ENCODE data around the gene TPO.

The TPO gene

DNA sequence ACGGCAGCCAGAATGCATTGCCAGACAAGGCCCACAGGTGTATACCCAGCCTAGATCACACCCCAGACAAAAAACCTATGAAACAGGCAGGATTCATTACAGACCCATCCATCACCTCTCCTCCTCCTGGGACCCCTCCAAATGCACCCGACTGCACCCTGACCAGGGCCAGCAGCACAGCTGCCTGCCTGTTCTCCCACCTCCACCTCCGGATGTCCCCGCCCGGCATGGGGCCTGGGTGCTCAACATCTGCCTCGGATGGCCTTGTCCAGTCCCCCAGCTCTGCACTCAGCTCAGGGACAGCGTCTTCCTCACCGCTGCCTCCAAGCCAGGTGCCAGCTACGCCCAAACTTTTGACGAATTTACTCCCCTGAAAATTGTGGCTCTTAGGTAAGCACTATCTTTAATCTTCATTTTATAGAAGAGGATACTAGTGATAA lies 91.1 kb downstream of the TPO start:
- no peak overlapping the region for H3K27ac Mint-ChIP-seq
- no peak overlapping the region for H3K4me3 Mint-ChIP-seq
- H3K4me1 Mint-ChIP-seq, result peaks cover under 1% of the 10 kb centered on the region
- peaks cover 6% of the 10 kb centered on the region for H3K9me3 Mint-ChIP-seq
- TF ChIP-seq, protein P1, sequence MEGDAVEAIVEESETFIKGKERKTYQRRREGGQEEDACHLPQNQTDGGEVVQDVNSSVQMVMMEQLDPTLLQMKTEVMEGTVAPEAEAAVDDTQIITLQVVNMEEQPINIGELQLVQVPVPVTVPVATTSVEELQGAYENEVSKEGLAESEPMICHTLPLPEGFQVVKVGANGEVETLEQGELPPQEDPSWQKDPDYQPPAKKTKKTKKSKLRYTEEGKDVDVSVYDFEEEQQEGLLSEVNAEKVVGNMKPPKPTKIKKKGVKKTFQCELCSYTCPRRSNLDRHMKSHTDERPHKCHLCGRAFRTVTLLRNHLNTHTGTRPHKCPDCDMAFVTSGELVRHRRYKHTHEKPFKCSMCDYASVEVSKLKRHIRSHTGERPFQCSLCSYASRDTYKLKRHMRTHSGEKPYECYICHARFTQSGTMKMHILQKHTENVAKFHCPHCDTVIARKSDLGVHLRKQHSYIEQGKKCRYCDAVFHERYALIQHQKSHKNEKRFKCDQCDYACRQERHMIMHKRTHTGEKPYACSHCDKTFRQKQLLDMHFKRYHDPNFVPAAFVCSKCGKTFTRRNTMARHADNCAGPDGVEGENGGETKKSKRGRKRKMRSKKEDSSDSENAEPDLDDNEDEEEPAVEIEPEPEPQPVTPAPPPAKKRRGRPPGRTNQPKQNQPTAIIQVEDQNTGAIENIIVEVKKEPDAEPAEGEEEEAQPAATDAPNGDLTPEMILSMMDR (IDR thresholded peaks at IDR 0.05), result no peak
- DNase-seq, result no peak
- no peaks in the 10 kb centered on the region for H3K36me3 Mint-ChIP-seq (ENCODE audit: low read depth)
- peaks cover 9% of the 10 kb centered on the region for H3K27me3 Mint-ChIP-seq (ENCODE audit: low read depth, poor library complexity)

DNA sequence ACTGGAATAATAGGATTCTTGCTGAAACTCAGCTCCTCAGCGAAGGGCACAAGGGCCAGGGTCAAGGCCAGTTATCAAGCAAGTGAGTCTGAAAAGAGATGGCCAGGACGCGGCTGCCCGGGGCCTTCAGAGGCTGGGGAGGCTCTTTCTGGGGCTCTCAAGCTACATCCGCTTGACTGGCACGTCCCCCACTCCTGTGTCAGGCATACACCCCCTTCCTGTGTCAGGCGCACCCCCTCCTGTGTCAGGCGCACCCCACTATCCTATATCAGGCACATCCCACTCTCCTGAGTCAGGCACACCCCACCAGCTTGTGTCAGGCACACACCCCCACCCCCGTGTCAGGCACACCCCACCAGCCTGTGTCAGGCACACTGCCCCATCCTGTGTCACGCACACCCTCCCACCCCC lies 91.8 kb downstream of the TPO start:
- TF ChIP-seq, protein P1 (IDR thresholded peaks at IDR 0.05), result no peak
- Mint-ChIP-seq H3K4me1 (no peaks in the 10 kb centered on the region), H3K27me3 (ENCODE audit: low read depth, poor library complexity) (peaks cover 16% of the 10 kb centered on the region), H3K36me3 (ENCODE audit: low read depth) (no peaks in the 10 kb centered on the region), H3K4me3 (no peak overlapping the region), H3K27ac (no peak overlapping the region), H3K9me3 (peaks cover 6% of the 10 kb centered on the region)
- DNase-seq, result no peak

DNA sequence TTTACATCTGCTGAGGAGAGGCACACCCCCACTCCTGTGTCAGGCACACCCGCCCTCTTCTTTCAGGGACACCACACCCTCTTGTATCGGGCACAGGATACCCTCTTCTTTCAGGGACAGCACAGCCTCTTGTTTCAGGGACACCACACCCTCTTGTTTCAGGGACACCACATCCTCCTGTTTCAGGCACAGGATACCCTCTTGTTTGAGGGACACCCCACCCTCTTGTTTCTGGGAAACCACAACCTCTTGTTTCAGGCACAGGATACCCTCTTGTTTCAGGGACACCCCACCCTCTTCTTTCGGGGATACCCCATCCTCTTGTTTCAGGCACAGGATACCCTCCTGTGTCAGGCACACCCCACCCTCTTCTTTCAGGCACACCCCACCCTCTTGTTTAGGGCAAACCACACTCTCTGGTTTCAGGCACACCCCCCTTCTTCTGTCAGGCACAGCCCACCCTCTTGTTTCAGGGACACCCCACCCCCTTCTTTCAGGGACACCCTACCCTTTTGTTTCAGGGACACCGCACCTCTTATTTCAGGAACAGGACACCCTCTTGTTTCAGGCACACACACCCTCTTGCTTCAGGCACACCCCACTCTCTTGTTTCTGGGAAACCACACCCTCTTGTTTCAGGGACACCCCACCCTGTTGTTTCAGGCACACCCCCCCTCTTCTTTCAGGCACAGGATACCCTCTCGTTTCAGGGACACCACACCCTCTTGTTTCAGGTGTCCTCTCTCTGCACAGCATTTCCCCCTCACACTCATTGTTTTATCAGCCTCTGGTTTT lies 96.2 kb downstream of the TPO start:
- no peaks in the 10 kb centered on the region for H3K36me3 Mint-ChIP-seq (ENCODE audit: low read depth)
- H3K9me3 Mint-ChIP-seq, result peaks cover 6% of the 10 kb centered on the region
- DNase-seq, result no peak
- no peak overlapping the region for H3K27ac Mint-ChIP-seq
- peaks cover 19% of the 10 kb centered on the region for H3K27me3 Mint-ChIP-seq (ENCODE audit: low read depth, poor library complexity)
- no peaks in the 10 kb centered on the region for H3K4me1 Mint-ChIP-seq
- TF ChIP-seq, protein P1 (IDR thresholded peaks at IDR 0.05), result no peak
- no peak overlapping the region for H3K4me3 Mint-ChIP-seq

DNA sequence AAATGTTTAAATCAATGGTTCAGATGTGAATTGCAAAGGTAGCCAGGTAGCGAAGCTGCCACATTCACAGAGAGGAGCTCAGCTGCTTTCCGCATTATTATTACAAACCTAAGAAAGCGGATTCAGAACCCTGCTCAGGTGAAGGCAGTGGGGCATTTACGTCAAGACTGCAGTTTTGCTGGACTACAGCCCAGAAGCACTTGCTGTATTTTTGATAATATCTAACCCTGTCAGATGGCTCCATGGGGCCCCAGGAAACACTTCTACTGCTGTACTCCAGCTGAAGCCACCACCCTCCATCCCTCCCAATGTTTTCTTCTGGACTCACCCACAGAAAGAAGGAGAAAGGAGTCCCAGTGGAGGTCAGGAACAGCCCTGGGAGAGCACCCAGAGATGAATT lies 96.9 kb downstream of the TPO start:
- TF ChIP-seq, protein P1 (IDR thresholded peaks at IDR 0.05), result no peak
- Mint-ChIP-seq H3K27ac (no peak overlapping the region), H3K27me3 (ENCODE audit: low read depth, poor library complexity) (peaks cover 19% of the 10 kb centered on the region)

DNA sequence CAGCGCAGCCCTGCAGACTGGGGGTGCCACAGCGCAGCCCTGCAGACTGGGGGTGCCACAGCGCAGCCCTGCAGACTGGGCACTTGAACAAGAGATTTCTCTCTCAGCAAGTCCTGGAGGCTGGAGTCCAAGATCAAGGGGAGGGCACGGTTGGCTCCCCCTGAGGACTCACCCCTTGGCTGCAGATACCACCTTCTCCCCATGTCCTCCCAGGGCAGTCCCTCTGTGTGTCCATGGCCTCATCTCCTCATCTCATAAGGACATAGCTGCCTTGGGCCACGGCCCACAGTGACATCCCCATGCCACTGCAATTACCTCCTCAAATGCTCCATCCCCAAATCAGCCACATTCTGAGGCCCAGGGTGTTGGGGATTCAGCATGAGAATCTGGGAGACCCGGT lies 98.2 kb downstream of the TPO start:
- Mint-ChIP-seq H3K27me3 (ENCODE audit: low read depth, poor library complexity) (peaks cover 19% of the 10 kb centered on the region), H3K4me1 (peaks cover 10% of the 10 kb centered on the region), H3K4me3 (no peak overlapping the region), H3K27ac (no peak overlapping the region), H3K9me3 (peaks cover 6% of the 10 kb centered on the region), H3K36me3 (ENCODE audit: low read depth) (no peaks in the 10 kb centered on the region)
- DNase-seq, result no peak
- TF ChIP-seq, protein P1 (IDR thresholded peaks at IDR 0.05), result no peak

More for the DNA sequence above, 96.9 kb downstream of the TPO start:
- Mint-ChIP-seq H3K4me3 (no peak overlapping the region), H3K36me3 (ENCODE audit: low read depth) (no peaks in the 10 kb centered on the region), H3K4me1 (peaks cover 4% of the 10 kb centered on the region), H3K9me3 (peaks cover 6% of the 10 kb centered on the region)
- DNase-seq, result no peak

Measured in nephron progenitor cell (in vitro differentiated cells).